Liver (tissue), 3 donors: Measurements from ENCODE around the gene LOC128125822.

Experiments used
- ATF3 ChIP-seq: IDR thresholded peaks from 2 replicates; pipeline ENCODE4 v1.6.1; 2016; ENCODE audit warnings: antibody characterized with exemption
- CTCF ChIP-seq: fragments of 150-350 bp; IDR thresholded peaks from 2 replicates; pipeline ENCODE4 v1.5.1; 2017; ENCODE audit warnings: improper control_type of control experiment, low read depth, low read length; ENCODE audit not compliant: missing input control
- JUND ChIP-seq, 2 donors: IDR thresholded peaks; 2 replicates each; pipeline ENCODE4 v1.6.1; 2016; ENCODE audit warnings: antibody characterized with exemption in 2 of 2
- MAX ChIP-seq: IDR thresholded peaks from 2 replicates; pipeline ENCODE4 v1.6.1; 2016; ENCODE audit warnings: antibody characterized with exemption
- NR2F2 ChIP-seq: IDR thresholded peaks from 2 replicates; pipeline ENCODE4 v1.6.1; 2016; ENCODE audit warnings: antibody characterized with exemption
- RAD21 ChIP-seq, 2 donors: IDR thresholded peaks; 2 replicates each; pipeline ENCODE4 v1.6.1; 2016; ENCODE audit warnings: antibody characterized with exemption in 2 of 2, mild to moderate bottlenecking in 2 of 2
- REST ChIP-seq: IDR thresholded peaks from 2 replicates; pipeline ENCODE4 v1.6.1; 2016; ENCODE audit warnings: antibody characterized with exemption, mild to moderate bottlenecking
- RXRA ChIP-seq, 2 donors: IDR thresholded peaks; 2 replicates each; pipeline ENCODE4 v1.6.1; 2017 to 2018; ENCODE audit warnings: antibody characterized with exemption in 2 of 2, mild to moderate bottlenecking in 1 of 2
- SP1 ChIP-seq: IDR thresholded peaks from 2 replicates; pipeline ENCODE4 v1.6.1; 2018; ENCODE audit warnings: antibody characterized with exemption, mild to moderate bottlenecking
- TAF1 ChIP-seq: conservative IDR thresholded peaks from 2 replicates; pipeline ENCODE4 v1.6.1; 2016; ENCODE audit warnings: antibody characterized with exemption, mild to moderate bottlenecking
- ZBTB33 ChIP-seq: IDR thresholded peaks from 2 replicates; pipeline ENCODE4 v1.6.1; 2016; ENCODE audit warnings: antibody characterized with exemption
- donor health status: healthy.
- donor health status: healthy.

GRCh38 chr6:63572747-63573075, 431 bp downstream of the LOC128125822 start:
- no peak for TF ChIP-seq CTCF
- no peak for TF ChIP-seq TAF1
- no peak for TF ChIP-seq RAD21 (IDR thresholded peaks at IDR 0.05)
- TF ChIP-seq ATF3, result no peak
- TF ChIP-seq ZBTB33, result no peak
- no peak for TF ChIP-seq SP1
- no peak for TF ChIP-seq JUND (IDR thresholded peaks at IDR 0.05)
- TF ChIP-seq RXRA (IDR thresholded peaks at IDR 0.05), result no peak
- TF ChIP-seq MAX, result no peak
- no peak for TF ChIP-seq REST
- no peak for TF ChIP-seq NR2F2
